GM12891 (cell line): ENCODE measurements around the gene RXFP1.

Experiments
- POLR2A ChIP-seq: IDR thresholded peaks from 2 replicates; pipeline ENCODE4 v1.6.1; 2011; ENCODE audit warnings: low read depth, low read length, control low read depth
- POLR2AphosphoS5 ChIP-seq: IDR thresholded peaks from 2 replicates; pipeline ENCODE4 v1.6.1; 2011; ENCODE audit warnings: low read depth, low read length, control low read depth
- SPI1 ChIP-seq: IDR thresholded peaks from 2 replicates; pipeline ENCODE4 v1.6.1; 2011; ENCODE audit warnings: low read depth, low read length, control low read depth

DNA sequence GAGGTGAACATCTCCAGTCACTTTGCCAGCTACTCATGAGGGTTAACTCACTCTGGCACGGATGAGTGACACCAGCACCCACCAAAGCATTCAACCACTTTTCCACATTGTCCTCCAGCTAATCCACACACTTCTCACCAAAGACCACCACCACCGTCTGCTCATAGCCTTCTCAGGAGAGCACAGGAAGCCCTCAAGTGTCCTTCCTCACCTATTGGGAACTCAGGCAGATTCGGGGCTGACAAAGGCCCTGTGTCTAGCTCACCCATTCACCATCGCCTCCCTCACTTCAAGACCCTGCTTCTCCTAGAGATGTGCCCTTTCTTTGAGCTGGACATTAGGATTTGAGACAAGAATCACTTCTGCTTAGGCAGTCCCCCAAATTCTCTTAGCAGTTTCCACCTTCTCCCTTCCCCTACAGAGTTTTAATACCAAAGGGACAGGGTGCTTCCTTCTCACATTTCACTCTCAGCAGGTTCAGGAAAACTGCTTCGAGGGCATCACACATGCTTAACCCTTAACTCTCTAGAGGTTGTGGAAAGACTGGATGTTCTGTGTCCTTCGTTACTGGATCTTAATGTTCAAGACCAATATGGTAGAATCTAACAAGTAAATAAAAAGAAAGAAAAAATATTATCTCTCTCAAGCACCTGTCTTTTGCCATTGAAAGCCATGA, 11.0 kb downstream of the RXFP1 start:
- no peak for TF ChIP-seq POLR2A
- TF ChIP-seq SPI1: no peak
- no peak for TF ChIP-seq POLR2AphosphoS5
